ENCODE results near the gene RTN4R.

DNA sequence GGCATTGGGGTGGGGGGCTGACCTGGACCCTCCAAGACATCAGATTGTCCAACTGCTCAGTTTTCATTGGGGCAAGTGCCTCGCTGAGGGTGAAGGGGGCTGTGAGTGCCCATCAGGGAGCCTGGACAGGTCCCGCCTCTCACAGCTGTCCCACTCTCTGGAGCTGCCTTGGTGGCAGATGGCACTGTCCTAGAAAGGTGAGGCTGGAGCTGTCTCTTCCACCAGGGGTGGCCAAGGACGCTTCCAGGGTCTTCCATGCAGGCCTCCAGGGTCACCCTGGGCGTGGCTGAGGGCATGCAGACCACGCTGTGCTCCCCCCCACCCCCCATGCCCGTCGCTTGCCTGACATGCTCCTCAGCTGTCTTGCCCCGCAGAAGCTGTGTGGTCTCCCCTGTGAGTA lies 63.8 kb downstream of the RTN4R start:
- TF ChIP-seq CTCF (IDR thresholded peaks at IDR 0.05; ENCODE audit: low read depth, low read length): no peak
- TF ChIP-seq POLR2A (IDR thresholded peaks at IDR 0.05; ENCODE audit: extremely low read depth, insufficient read length): no peak

Data from NB4 (cell line).